ENCODE measurements around the gene PTPRD.

The PTPRD gene

GRCh38 chr9:8394341-8394740 is 2218.5 kb downstream of the PTPRD start:
- no peak for DNase-seq

- no peak for DNase-seq
Measured at GRCh38 chr9:8392866-8393265, 2219.9 kb downstream of the PTPRD start.

- no peak for DNase-seq
Measured at GRCh38 chr9:8391566-8391965, 2221.2 kb downstream of the PTPRD start.

GRCh38 chr9:8391132-8391531 is 2221.7 kb downstream of the PTPRD start:
- no peak for DNase-seq

- DNase-seq: no peak
Measured at GRCh38 chr9:8390571-8390970, 2222.2 kb downstream of the PTPRD start.

GRCh38 chr9:8389531-8389930 is 2223.3 kb downstream of the PTPRD start:
- no peak for DNase-seq

GRCh38 chr9:8388132-8388531 is 2224.7 kb downstream of the PTPRD start:
- no peak for DNase-seq

GRCh38 chr9:8384091-8384490 is 2228.7 kb downstream of the PTPRD start:
- no peak for DNase-seq

- DNase-seq: no peak
Measured at GRCh38 chr9:8382777-8383527, 2229.8 kb downstream of the PTPRD start.

GRCh38 chr9:8382266-8382665 is 2230.5 kb downstream of the PTPRD start:
- DNase-seq: no peak

- DNase-seq: no peak
Measured at GRCh38 chr9:8381601-8382000, 2231.2 kb downstream of the PTPRD start.

GRCh38 chr9:8374471-8374870 is 2238.3 kb downstream of the PTPRD start:
- DNase-seq: no peak

GRCh38 chr9:8371686-8372085 is 2241.1 kb downstream of the PTPRD start:
- no peak for DNase-seq

- DNase-seq: peak in 2 of 3 experiments; percentile 2 to 9
Measured at GRCh38 chr9:8366161-8366926, 2246.5 kb downstream of the PTPRD start.

- DNase-seq: no peak
Measured at GRCh38 chr9:8365466-8366160, 2247.2 kb downstream of the PTPRD start.

GRCh38 chr9:8365029-8365428 is 2247.8 kb downstream of the PTPRD start:
- DNase-seq: no peak

GRCh38 chr9:8364026-8364752 is 2248.6 kb downstream of the PTPRD start:
- DNase-seq: no peak

GRCh38 chr9:8362250-8362649 is 2250.6 kb downstream of the PTPRD start:
- no peak for DNase-seq

GRCh38 chr9:8361364-8361763 is 2251.4 kb downstream of the PTPRD start:
- DNase-seq: no peak

- peak in 1 of 3 experiments; percentile 17 for DNase-seq
Measured at GRCh38 chr9:8356406-8356805, 2256.4 kb downstream of the PTPRD start.

GRCh38 chr9:8351436-8351835 is 2261.4 kb downstream of the PTPRD start:
- DNase-seq: no peak

- no peak for DNase-seq
Measured at GRCh38 chr9:8349901-8350300, 2262.9 kb downstream of the PTPRD start.

- no peak for DNase-seq
Measured at GRCh38 chr9:8349376-8349775, 2263.4 kb downstream of the PTPRD start.
